HG02759 (cell line): ENCODE measurements around the gene NSUN6.

Source experiments
- ATAC-seq: cut with Tn5 transposase; IDR thresholded peaks from one replicate; pipeline ENCODE4 v1.9.1; 2021; ENCODE audit warnings: mild to moderate bottlenecking, moderate library complexity; ENCODE audit not compliant: unreplicated experiment

NSUN6 gene

GRCh38 chr10:18565006-18565405 is 86.4 kb downstream of the NSUN6 start:
- no peak for ATAC-seq

DNA sequence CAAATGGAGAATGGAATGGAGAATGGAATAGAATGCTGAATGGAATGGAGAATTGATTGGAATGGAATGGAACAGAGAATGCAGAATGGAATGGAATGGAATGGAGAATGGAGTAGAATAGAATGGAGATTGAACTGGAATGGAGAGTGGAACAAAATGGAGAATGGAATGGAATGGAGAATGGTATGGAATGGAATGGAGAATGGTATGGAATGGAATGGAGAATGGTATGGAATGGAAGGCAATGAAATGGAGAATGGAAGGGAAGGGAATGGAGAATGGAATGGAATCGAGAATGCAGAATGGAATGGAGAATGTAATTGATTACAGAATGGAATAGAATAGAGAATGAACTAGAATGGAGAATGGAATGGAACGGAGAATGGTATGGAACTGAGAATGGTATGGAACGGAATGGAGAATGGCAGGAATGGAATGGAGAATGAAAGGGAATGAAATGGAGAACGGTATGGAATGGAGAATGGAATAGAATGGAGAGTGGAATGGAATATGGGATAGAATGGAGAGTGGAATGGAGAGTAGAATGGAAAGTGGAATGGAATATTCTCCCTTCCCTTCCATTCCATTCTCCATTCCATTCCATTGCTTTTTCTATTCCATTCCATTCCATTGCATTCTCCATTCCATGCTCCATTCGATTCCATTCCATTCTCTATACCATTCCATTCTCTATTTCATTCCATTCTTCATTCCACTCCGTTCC is 88.2 kb downstream of the NSUN6 start:
- no peak for ATAC-seq

DNA sequence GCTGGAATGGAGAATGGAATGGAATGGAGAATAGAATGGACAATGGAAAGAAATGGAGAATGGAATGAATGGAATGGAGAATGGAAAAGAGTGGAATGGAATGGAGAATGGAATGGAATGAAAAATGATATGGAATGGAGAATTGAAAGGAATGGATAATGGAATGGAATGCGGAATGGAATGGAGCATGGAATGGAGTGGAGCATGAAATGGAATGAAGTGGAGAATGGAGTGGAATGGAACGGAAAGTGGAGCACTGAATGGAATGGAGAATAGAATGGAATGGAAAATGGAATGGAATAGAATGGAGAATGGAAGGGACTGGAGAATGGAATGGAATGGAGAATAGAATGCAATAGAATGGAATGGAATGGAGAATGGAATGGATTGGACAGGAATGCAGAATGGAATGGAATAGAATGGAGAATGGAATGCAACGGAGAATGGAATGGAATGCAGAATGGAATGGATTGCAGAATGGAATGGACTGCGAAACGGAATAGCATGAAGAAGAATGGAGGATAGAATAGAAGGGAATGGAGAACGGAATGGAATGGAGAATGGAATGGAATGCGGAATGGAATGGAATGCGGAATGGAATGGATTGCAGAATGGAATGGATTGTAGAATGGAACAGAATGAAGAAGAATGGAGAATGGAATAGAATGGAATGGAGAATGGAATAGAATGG is 89.4 kb downstream of the NSUN6 start:
- ATAC-seq, result no peak

DNA sequence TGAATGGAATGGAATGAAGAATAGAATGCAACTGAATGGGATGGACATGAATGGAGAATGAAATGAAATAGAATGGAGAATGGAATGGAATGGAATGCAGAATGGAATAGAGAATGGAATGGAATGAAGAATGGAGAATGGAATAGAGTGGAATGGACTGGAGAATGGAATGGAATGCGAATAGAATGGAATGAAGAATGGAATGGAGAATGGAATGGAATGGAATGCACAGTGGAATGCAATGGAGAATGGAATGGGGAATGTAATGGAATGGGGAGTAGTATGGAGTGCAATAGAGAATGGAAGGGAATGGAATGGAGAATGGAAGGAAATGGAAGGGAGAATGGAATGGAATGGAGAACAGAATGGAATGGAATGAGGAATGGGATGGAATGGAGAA is 93.4 kb downstream of the NSUN6 start:
- no peak for ATAC-seq

GRCh38 chr10:18556522-18557147 is 94.8 kb downstream of the NSUN6 start:
- no peak for ATAC-seq

GRCh38 chr10:18554479-18554878 is 96.9 kb downstream of the NSUN6 start:
- no peak for ATAC-seq

DNA sequence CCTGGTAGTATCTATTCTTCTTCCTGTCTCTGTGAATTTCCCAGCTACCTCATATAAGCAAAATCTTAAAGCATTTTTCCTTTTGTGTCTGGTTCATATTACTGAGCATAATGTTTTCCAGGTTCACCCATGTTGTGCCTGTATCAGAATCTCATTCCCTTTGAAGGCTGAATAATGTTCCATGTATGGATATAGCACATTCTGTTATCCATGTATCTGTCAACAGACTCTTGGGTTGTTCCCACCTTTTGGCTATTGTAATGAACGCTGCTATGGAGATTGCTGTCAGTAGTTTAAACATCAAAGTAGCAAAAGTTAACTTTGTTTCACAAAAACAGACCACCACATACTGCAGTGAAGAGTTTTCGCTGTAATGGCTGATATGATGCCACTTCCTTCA is 99.9 kb downstream of the NSUN6 start:
- ATAC-seq, result no peak

- ATAC-seq, result no peak
These were observed 102.3 kb downstream of the NSUN6 start for GRCh38 chr10:18549105-18549504.

GRCh38 chr10:18545621-18546305 is 105.6 kb downstream of the NSUN6 start:
- ATAC-seq, result no peak

- ATAC-seq, result no peak
These were observed 108.6 kb downstream of the NSUN6 start for GRCh38 chr10:18542832-18543231.

DNA sequence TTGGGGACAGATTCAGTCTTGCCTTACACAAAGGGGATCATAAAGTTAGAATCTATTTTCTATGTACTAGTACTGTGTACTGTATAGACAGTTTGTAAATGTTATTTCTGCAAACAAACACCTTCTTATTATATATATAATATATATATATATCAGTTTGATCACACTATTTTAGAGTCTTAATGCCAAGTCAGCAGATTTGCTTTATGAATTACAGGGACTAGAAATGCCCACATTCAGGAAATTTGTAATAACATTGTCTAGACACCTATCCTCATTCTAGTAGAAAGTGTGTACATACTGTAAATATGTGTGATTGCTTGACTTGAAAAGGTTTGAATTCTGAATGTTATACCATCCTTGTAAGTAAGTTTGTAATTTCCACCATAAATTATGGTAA is 111.2 kb downstream of the NSUN6 start:
- no peak for ATAC-seq

- ATAC-seq, result no peak
These were observed 112.1 kb downstream of the NSUN6 start for GRCh38 chr10:18539335-18539734.

GRCh38 chr10:18533896-18534295 is 117.5 kb downstream of the NSUN6 start:
- no peak for ATAC-seq

GRCh38 chr10:18532881-18533535 is 118.4 kb downstream of the NSUN6 start:
- no peak for ATAC-seq

DNA sequence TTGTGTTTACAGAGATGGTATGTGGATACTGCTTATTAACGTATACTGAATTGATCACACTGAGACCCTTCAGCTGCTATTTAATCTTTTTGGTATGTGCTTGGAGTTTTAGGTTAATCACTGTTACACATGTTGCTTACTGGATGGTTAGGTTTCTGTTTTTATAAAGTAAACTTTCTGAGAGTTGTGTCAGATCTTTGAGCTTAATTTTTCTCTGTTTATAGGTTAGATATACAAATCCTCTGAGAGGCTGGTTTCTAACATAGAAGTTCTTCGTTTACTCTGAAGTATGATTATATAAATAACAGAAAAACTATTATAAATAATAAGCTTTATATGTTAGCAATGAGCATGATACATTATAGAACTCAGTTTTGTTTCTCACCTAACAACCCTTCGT is 123.1 kb downstream of the NSUN6 start:
- no peak for ATAC-seq

- no peak for ATAC-seq
These were observed 123.7 kb downstream of the NSUN6 start for GRCh38 chr10:18527687-18528086.

DNA sequence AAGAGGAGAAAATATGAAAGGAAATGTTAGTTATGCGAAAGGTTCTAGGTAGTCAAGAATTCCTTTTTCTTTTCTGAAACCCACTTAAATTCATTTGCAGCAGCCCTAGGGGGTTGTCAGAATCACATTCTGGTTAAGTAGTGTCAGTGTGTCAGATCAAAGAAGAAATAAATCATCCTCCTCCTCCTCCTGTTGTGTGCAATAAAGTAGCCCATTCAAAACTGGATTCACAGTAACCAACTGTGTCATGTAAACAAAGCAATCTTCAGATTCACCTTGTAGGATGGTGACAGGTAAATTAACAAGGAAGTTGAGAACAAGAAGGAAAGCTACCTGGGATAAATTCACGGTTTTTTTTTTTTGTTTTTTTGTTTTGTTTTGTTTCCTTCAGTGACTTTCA is 127.5 kb downstream of the NSUN6 start:
- no peak for ATAC-seq

DNA sequence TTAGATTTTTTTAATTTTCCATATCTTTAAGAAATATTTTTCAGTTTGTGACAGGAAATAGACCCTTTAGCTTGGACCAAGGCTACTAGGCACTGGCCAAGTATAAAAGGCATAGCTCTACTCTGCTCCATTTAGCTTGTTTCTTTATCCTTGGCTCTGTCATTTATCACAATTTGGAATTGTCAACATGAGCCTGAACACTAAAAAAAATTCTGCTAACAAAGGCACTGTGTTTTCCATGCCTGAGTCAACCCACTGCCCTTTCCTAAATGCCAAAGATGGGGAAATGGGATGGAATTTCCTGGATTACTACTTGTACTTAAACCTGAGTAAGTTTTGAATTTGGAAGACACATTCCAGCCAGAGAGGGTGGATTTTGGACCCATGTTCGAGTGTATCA is 128.4 kb downstream of the NSUN6 start:
- no peak for ATAC-seq

DNA sequence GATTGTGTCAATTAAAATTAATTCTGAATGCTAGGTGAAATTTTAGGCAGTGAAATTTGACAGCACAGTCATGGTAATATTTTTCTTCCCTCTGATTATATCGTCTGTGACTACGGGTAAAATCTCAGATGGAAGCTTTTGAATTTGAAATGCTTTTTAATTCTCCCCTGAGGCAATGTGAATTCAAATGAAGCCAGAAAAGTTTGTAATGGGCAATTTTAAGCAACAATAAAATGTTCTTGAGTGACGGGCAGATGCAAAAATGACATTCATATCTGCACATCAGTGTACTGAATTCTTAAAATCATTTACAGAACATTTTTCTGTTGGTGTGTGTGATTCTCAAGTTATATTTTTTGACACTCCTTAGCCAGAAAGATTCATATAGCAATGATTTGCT is 134.5 kb downstream of the NSUN6 start:
- no peak for ATAC-seq

DNA sequence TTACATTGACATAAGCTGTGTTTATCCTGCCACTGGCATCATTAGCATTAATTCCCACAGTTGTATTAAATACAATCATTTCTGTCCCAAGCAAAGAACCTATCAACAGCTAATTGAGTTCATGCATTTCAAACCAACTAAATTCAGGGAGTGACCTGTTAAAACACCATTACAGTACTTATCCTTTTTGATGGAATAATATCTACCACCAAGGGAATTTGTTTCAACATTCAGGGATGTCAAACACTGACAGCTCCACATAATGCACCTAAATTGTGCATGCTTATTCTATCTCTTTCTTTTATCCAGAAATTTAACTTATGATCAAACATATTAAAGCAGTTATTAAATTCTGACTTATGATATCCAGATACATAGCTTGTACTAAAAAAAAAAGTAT is 136.8 kb downstream of the NSUN6 start:
- ATAC-seq, result no peak

GRCh38 chr10:18508587-18508986 is 142.8 kb downstream of the NSUN6 start:
- ATAC-seq, result no peak
